ENCODE results near the gene ROMO1.
"Not testable (repeated sequence)": the region's sequence is repeated elsewhere in the genome, so short reads cannot be mapped to it uniquely, and the experiment has no call there.

The ROMO1 gene

GRCh38 chr20:35730583-35731468, 31.6 kb downstream of the ROMO1 start:
- no peak for DNase-seq (ENCODE audit: low read depth)

- no peak for DNase-seq (ENCODE audit: low read depth)
These were observed 32.2 kb downstream of the ROMO1 start for GRCh38 chr20:35731469-35731788.

GRCh38 chr20:35731862-35732643, 32.8 kb downstream of the ROMO1 start:
- DNase-seq (ENCODE audit: low read depth) = no peak

DNA sequence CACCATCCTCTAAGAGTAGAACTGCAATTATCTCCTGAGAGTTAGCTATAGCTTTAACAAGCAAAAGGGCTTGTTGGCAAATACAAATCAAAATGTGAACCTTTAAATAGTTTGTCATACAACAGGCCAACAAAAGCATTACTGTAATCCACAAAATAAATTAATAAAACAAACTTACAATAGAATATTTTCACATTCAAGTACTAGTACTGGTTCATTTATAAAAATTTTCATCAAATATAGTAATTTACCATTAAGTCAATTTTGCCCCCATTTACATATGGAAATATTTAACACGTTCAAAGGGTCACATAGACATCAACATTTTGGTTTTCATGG, 33.4 kb downstream of the ROMO1 start:
- DNase-seq (ENCODE audit: low read depth) = no peak

DNA sequence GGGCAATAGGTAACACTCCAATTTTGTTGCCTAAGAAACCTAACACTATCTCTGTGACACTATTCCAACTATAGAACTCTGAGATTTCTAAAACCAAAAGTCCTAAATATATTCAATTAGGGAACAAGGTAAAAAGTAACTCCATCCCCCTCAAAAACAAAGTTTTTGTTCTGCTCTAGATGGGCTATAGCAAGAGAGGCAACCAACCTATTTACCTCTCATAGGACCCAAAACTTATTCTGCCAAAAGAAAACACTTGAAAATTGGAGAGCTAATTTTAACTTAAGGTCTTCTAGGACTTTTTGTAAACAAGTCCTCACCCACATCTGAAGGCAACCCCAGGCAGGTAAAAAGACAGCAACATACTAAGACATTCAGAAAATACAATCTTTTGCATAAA, 35.2 kb downstream of the ROMO1 start:
- DNase-seq (ENCODE audit: low read depth) = no peak

DNA sequence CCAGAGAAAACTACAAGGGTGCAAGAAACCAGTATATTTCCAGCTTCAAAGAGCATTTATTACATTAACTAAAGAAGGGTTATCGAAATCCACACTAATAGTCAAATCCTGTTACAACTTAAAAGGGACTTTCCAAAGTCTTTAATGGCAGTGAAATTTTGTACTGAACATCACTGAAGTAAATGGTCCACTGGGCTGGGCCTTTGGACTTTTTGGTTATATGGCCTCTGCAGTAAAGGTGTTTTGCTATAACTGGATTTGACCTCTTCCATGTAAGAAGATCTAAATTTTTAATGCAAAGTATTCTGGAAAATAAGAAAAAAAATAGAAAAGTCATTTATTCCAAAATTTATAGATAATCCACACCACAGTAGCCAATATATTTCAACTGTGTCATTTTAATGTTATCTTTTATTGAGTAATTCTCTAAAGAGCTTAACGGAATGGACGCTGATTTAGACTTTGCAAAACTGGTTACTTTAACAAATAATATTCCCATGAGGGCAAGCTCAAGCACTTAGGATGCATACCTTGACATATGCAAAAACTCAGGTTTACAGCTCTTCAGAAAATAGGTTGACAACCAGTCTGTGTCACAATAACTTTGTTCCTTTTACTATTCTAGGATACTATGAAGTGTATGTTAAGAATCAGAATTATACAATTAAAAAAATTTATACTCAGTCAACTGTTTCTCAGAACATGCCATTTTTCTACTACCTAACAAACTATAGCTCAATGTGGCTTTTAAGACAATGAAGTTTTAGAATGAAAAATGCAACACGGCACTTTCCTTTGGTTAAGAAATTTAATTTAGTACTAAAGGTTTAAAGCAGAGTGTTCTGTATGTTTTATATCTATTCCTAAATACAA, 35.8 kb downstream of the ROMO1 start:
- DNase-seq (ENCODE audit: low read depth) = no peak

- no peak for DNase-seq (ENCODE audit: low read depth)
These were observed 36.7 kb downstream of the ROMO1 start for GRCh38 chr20:35735826-35736470.

GRCh38 chr20:35737865-35738333, 38.7 kb downstream of the ROMO1 start:
- no peak for DNase-seq (ENCODE audit: low read depth)

DNA sequence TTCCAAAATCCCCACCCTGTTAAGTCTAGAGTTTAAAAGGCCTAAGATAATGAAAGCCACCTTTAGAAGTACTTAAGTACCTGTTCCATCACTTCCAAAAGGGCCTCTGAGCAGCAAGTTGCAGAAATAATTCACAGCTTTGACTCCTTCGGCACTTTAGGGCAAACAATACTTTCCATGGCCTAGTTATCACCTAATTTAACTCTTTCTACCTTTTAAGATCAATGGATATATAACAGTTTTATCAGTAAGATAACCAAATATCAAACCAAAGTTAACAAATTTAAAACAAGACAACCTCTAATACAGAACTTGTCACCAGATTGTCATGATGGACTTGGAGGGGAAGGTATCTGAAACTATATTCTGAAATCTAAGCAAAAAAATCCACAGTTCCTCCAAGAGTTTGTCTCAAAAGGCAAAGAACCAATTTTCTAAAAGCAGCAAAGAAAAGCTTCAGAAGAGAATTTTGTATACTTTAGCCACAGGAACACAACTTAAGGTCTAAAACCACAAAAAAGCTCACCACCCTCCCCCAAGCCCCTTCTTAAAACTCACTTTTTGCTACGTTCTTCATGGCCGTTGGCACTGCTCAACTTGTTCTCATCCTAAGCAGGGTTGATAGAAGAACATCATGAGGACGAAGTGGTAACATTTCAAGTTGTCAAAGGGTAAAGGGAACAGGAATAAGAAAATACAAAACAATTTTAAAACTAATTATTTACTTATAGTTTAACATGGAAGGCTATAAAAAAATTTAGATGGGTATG, 39.4 kb downstream of the ROMO1 start:
- DNase-seq (ENCODE audit: low read depth) = no peak

DNA sequence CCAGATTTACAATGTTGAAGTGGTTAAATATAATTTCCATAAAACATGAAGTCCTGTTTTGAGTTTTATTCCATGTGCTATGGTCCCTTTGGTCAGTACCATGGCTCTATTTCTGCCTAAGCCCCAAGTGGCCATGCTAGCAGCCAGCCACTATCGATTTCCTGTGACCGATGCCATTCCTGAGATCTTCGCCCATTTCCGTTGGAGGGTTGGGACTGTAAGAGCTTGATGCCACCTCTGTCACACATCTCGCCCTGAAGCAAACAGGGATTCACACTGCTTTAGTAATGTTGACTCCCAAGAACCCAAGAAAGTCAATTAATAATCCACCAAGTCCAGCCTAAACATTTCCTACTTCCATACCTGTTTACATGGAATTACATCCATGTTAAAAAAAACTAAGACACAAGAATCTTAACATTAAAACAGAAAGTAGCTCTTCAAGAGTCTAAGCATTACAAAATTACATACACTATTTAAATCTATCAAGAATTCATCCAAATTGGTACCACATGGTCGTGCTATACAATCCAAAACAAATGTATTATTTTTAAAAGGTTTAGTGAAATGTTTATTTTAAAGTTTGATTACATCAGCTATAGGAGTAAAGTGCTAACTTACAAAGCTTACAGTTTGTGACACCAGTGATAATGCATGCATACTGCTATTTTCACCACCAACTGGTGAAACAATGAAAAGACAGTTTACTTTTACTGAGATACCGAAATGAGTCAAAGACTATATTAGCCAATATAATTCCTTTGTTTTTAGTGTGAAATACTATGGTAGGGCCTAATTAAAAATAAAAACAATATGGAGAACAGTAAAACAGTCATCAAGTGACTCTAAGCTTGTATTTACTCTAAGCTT, 40.3 kb downstream of the ROMO1 start:
- DNase-seq (ENCODE audit: low read depth) = no peak

DNA sequence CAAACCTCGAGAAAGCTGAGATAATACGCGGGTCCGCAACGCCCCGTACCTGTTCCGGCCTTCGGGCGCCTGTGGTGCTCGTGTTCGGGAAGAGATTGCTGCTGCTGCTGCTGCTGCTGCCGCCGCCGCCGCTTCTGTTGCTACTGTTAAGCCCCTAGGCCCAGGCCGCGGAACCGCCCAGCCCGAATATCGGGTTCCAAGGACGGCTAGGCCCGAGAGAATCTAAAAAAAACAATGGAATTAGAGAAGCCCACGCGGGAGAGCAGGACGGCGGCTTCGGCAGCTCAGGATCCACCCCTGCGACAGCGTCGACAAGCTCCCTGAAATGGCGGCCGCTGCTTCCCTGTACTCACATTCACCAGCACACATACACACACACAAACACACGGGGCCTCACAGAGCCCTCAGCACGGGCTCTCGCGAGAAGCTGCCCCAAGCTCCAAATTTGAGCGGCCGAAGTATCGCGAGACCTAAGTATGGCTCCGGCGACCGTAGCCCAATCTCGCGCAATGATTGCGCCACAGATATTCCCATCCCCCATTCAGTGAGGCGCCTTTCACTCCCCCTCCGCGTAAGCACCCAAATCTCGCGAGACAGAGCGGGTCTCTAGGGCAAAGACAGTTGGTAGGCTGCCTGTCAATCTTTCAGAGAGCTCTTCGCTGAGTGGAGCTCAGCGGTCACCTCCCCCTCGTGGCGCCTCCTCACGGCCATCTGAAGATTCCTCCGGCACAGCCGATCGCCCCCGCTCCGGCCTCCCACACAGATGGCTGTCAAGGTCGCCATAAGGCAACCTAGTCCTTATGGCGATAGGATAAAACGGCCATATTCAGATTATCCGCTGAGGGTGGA, 42.9 kb downstream of the ROMO1 start, which contains the start of gene RBM39:
RBM39 (minus strand) TSS at position 369 of the 849 bp plus-strand sequence. CDS start 1,386 bp downstream, outside the sequence.
- DNase-seq (ENCODE audit: low read depth) = peak; percentile 100

GRCh38 chr20:35742741-35743523, 43.7 kb downstream of the ROMO1 start:
- DNase-seq (ENCODE audit: low read depth) = no peak

- no peak for DNase-seq (ENCODE audit: low read depth)
These were observed 44.7 kb downstream of the ROMO1 start for GRCh38 chr20:35743693-35744491.

GRCh38 chr20:35744492-35744841, 45.3 kb downstream of the ROMO1 start:
- not testable (repeated sequence) for DNase-seq (ENCODE audit: low read depth)

Measured in T follicular helper cell (primary cell).